Activated CD8-positive, alpha-beta T cell treated with anti-CD3 and anti-CD28 coated beads, Interleukin-2, amount 10 ng/mL, durations not matched to agents 7 days and 5 days (primary cell): ENCODE data around the gene PRR29. TPM values are rescaled to one million over a fixed set of nuclear protein-coding genes. Genes with fewer than 3 reads are reported as not detected.

Source experiments
- ATAC-seq: fragments of 150-1000 bp; cut with Tn5 transposase; one replicate; pipeline ENCODE4 v1.10.0; 2021; ENCODE audit warnings: moderate library complexity
- CTCF ChIA-PET: fragments of 350-600 bp; sonication (Branson Sonifier 250); formaldehyde crosslinking; loops from one replicate; lab custom pipeline; 2021; ENCODE audit warnings: antibody characterized with exemption; lab: Charles Lee
- POLR2A ChIA-PET: fragments of 350-600 bp; sonication (Branson Sonifier 250); formaldehyde crosslinking; loops from one replicate; lab custom pipeline; 2021; ENCODE audit warnings: antibody characterized with exemption; lab: Charles Lee
- DNase-seq: peaks from one replicate; pipeline ENCODE4 v3.0.0-alpha.2; 2020
- H3K27ac Mint-ChIP-seq: one replicate; pipeline ENCODE4 v1.8.0; 2021; ENCODE audit warnings: mild to moderate bottlenecking, mixed read lengths
- H3K27me3 Mint-ChIP-seq: one replicate; pipeline ENCODE4 v1.8.0; 2021; ENCODE audit warnings: low read depth, mixed read lengths
- H3K36me3 Mint-ChIP-seq: one replicate; pipeline ENCODE4 v1.8.0; 2021; ENCODE audit warnings: low read depth, mixed read lengths
- H3K4me1 Mint-ChIP-seq: one replicate; pipeline ENCODE4 v1.8.0; 2021; ENCODE audit warnings: low read depth, mixed read lengths
- H3K4me3 Mint-ChIP-seq: one replicate; pipeline ENCODE4 v1.8.0; 2021; ENCODE audit warnings: mild to moderate bottlenecking, mixed read lengths
- H3K9me3 Mint-ChIP-seq: one replicate; pipeline ENCODE4 v1.8.0; 2022; ENCODE audit warnings: mixed read lengths; ENCODE audit not compliant: insufficient read depth
- total RNA-seq, 2 experiments: library from RNA; stranded (reverse); gene quantifications; one replicate each; pipeline ENCODE4 v1.2.3, GENCODE V29; 2021

Gene PRR29
- total RNA-seq, 2 experiments from 2014 or later, result 0.97 to 1.3 TPM

DNA sequence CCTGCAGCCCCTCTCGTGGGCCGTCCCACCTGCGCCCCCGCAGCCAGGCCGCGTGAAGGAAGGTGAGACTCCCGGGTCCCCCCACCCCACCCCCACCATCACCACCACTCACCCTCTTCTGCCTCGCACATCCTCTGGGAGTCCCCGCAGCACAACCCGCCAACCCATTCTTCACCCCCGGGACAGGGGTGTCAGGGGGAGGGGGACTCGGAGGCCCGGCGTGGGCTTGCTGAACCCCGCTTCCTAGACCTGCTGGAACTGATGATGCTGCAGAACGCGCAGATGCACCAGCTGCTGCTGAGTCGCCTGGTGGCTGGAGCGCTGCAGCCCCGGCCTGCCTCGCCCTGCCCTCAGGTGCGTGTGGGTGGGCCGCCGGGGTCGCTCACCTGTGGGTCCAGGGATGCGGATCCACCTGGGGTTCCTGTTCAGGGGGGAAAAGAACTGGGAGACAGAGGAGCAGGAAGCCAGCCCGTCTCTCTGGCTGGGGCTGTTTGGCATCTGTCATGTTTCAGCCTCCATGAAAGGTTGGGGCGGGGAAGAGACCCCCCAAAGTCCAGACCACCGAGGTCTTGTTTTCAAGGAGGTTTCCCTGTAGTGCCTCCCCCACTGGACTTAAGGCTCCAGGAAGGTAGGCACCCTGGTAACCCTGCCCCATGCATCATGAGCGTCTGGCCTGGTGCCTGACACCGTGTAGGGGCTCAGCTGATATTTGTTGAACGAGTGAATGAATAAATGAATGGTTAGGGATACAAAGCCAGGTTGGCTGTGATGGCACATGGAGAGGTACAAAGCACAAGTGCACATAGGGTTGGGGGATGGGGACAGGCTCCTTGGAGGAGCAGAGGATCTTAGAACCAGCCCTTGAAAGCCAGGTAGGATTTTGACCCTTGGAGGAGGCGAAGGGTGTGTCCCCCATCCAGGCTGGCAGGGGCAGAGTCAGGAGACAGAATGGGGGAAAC lies 849 bp downstream of the PRR29 start:
- Mint-ChIP-seq H3K4me1 (peaks cover 44% of the 10 kb centered on the region), H3K27me3 (peaks cover 15% of the 10 kb centered on the region), H3K9me3 (no peaks in the 10 kb centered on the region), H3K36me3 (peaks cover 11% of the 10 kb centered on the region), H3K4me3 (peak overlapping the region; percentile 84), H3K27ac (peak overlapping the region; percentile 68)
- ChIA-PET POLR2A (interaction anchor here (1.0 to 1.1 kb wide), 3 partner anchors 11 to 30 kb away, joined by 3 read pairs; partner anchors contain the start of gene ICAM2), CTCF (interaction anchor here (0.9 to 4.9 kb wide), 7 partner anchors 18 to 135 kb away, joined by 3 to 36 read pairs (median 4); partner anchors contain the start of gene ICAM2)
- peak; percentile 21 for ATAC-seq
- DNase-seq, result no peak

DNA sequence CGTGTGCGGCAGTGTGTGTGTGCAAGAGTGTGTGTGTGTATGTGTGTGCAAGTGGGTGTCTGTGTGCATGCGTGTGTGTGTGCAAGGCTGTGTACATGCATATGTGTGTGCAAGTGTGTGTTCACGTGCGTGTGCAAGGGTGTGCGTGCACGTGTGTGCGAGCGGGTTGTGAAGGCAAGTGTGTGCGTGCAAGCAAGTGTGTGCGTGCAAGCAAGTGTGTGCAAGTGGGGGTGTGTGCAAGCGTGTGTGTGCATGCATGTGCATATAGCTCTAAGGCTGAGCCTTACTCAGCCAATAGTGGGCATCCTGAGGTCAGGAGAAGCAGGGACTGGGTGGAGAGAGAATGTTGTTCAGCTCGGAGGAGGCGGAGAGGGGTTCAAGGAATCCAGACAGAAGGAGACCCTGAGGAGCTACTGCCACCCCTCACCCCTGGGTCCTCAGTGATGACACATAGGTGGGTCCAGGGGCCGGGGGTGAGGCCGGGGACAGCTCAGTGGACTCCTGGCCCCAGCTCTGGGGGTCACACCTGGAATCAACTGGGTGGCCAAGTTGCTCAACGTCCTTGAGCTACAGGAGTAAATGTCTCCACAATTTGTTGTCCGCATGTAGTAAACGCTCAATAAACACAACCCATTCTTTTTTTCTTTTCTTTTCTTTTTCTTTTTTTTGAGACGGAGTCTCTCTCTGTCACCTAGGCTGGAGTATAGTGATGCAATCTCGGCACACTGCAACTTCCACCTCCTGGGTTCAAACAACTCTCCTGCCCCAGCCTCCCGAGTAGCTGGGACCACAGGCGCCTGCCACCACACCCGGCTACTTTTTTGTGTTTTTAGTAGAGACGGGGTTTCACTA lies 1.8 kb downstream of the PRR29 start:
- H3K9me3 Mint-ChIP-seq, result no peaks in the 10 kb centered on the region
- H3K36me3 Mint-ChIP-seq, result peaks cover 14% of the 10 kb centered on the region
- H3K4me1 Mint-ChIP-seq, result peaks cover 35% of the 10 kb centered on the region
- H3K27ac Mint-ChIP-seq, result peak overlapping the region; percentile 0
- H3K27me3 Mint-ChIP-seq, result peaks cover 13% of the 10 kb centered on the region
- ChIA-PET POLR2A (interaction anchor here (1.0 kb wide), 1 partner anchor 10 kb away, joined by 3 read pairs; no protein-coding TSS in a partner anchor), CTCF (interaction anchor here (0.6 to 4.9 kb wide), 5 partner anchors 9 to 80 kb away, joined by 3 to 36 read pairs (median 5); partner anchors contain the start of gene ICAM2)
- H3K4me3 Mint-ChIP-seq, result peak overlapping the region; percentile 9
- DNase-seq, result no peak
- ATAC-seq, result no peak

DNA sequence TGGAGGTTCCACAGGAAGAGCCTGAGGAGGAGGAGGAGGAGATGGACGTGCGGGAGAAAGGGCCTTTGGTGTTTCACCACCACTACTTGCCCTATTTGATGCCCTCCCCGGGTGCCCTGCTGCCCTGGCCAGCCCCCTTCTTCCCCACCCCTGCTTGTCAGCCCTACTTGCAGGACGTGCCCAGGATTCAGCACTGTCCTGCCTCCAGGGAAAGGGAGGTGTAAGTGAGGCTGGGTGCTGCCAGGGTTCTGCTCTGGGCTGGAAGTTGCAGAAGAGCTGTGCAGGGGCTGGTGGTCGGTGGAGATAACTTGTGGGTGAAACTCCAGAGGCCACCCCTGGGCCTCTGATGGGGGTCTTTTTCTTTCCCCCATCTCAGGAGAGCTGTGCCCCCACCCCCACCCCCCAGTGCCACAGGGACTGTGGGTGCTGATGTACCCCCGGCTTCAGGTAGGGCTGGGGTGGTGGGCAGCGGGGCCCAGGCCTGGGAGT lies 3.0 kb downstream of the PRR29 start:
- CTCF ChIA-PET, result interaction anchor here (1.5 to 1.6 kb wide), 2 partner anchors 11 to 24 kb away, joined by 3 to 5 read pairs; no protein-coding TSS in a partner anchor
- DNase-seq (no peak), ATAC-seq (no peak)
- peaks cover 19% of the 10 kb centered on the region for H3K36me3 Mint-ChIP-seq
- H3K4me1 Mint-ChIP-seq, result peaks cover 32% of the 10 kb centered on the region
- no peak overlapping the region for H3K27ac Mint-ChIP-seq
- no peak overlapping the region for H3K4me3 Mint-ChIP-seq
- peaks cover 10% of the 10 kb centered on the region for H3K27me3 Mint-ChIP-seq
- H3K9me3 Mint-ChIP-seq, result no peaks in the 10 kb centered on the region
- POLR2A ChIA-PET, result interaction anchor here (0.7 to 1.2 kb wide), 3 partner anchors 15 to 145 kb away, joined by 3 to 4 read pairs (median 3); partner anchors contain the start of gene ICAM2

- ATAC-seq, result no peak
- no peak overlapping the region for H3K27ac Mint-ChIP-seq
- POLR2A ChIA-PET, result interaction anchor here (1.1 to 1.2 kb wide), 2 partner anchors 18 to 144 kb away, joined by 3 to 4 read pairs; partner anchors contain the start of gene ICAM2
These were observed 3.8 kb downstream of the PRR29 start for GRCh38 chr17:64001763-64002529.

DNA sequence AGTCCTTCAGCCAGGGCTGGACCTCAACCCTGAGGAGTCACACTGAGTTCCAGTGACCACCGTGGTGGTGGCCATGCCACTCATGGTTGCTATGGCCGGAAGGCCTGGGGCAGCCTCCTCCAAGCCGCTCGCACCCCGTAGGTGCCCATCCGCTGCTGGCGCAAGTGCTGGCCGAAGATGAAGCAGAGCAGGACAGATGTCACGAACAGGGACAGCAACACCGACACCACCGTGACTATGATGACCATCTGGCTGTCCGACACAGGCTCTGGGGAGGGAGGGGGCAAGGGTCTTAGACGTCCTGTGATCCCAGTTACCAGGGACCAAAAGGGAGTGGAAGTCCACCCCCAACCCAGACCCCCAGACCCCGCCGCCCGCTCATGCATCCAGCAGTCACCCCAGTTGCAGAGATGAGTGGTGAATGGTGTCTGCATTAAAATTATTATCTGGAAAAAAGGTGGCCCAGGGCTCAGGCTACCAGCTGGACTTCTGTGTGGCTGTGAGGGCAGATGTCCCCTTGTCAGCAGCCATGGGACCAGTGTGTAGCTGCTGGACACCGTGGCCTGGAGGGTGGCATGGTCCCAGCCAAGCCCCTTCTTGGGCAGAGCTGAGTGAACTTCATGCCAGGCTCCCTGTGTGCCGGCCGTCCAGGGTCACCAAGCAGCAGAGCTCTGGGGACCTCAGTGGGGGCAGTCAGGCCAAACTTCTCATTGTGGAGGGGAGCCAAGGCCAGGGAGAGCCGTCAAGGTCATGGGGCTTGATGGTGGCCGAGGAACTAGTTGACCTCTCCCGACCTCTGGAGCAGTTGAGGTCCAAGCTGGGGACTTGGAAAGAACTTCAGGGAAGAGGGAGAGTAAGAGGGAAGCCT lies 4.7 kb downstream of the PRR29 start:
- POLR2A ChIA-PET, result no interaction called here
- no peak for DNase-seq

More at GRCh38 chr17:64001763-64002529, 3.8 kb downstream of the PRR29 start:
- Mint-ChIP-seq H3K9me3 (no peaks in the 10 kb centered on the region), H3K4me3 (no peak overlapping the region), H3K4me1 (peaks cover 34% of the 10 kb centered on the region), H3K36me3 (peaks cover 19% of the 10 kb centered on the region), H3K27me3 (peaks cover 3% of the 10 kb centered on the region)
- no peak for DNase-seq
- CTCF ChIA-PET, result interaction anchor here (1.6 kb wide), 1 partner anchor 24 kb away, joined by 3 read pairs; no protein-coding TSS in a partner anchor

GRCh38 chr17:64003526-64004121 lies 5.5 kb downstream of the PRR29 start:
- H3K27me3 Mint-ChIP-seq, result no peaks in the 10 kb centered on the region
- H3K36me3 Mint-ChIP-seq, result peaks cover 19% of the 10 kb centered on the region
- H3K4me1 Mint-ChIP-seq, result peaks cover 30% of the 10 kb centered on the region
- POLR2A ChIA-PET, result no interaction called here
- no peaks in the 10 kb centered on the region for H3K9me3 Mint-ChIP-seq
- ATAC-seq, result no peak
- no peak overlapping the region for H3K4me3 Mint-ChIP-seq
- no peak for DNase-seq
- H3K27ac Mint-ChIP-seq, result no peak overlapping the region
- CTCF ChIA-PET, result no interaction called here

More for the DNA sequence above, 4.7 kb downstream of the PRR29 start:
- Mint-ChIP-seq H3K4me3 (no peak overlapping the region), H3K9me3 (no peaks in the 10 kb centered on the region), H3K4me1 (peaks cover 30% of the 10 kb centered on the region), H3K27me3 (no peaks in the 10 kb centered on the region), H3K36me3 (peaks cover 19% of the 10 kb centered on the region), H3K27ac (no peak overlapping the region)
- CTCF ChIA-PET, result interaction anchor here (1.6 kb wide), 1 partner anchor 23 kb away, joined by 3 read pairs; no protein-coding TSS in a partner anchor
- ATAC-seq, result no peak

GRCh38 chr17:64004218-64004770 lies 6.1 kb downstream of the PRR29 start:
- Mint-ChIP-seq H3K4me3 (no peak overlapping the region), H3K4me1 (peaks cover 26% of the 10 kb centered on the region), H3K36me3 (peaks cover 19% of the 10 kb centered on the region), H3K27me3 (no peaks in the 10 kb centered on the region), H3K27ac (no peak overlapping the region), H3K9me3 (no peaks in the 10 kb centered on the region)
- ChIA-PET CTCF (interaction anchor here (1.4 kb wide), 1 partner anchor 85 kb away, joined by 3 read pairs; no protein-coding TSS in a partner anchor), POLR2A (no interaction called here)
- DNase-seq (no peak), ATAC-seq (no peak)

GRCh38 chr17:64004903-64005733 lies 7.0 kb downstream of the PRR29 start:
- DNase-seq (no peak), ATAC-seq (no peak)
- ChIA-PET POLR2A (interaction anchor here (0.7 to 0.9 kb wide), 2 partner anchors 15 to 16 kb away, joined by 3 to 4 read pairs; no protein-coding TSS in a partner anchor), CTCF (interaction anchor here (0.9 to 1.4 kb wide), 4 partner anchors 14 to 85 kb away, joined by 3 to 5 read pairs (median 4); no protein-coding TSS in a partner anchor)
- peaks cover 23% of the 10 kb centered on the region for H3K36me3 Mint-ChIP-seq
- H3K27me3 Mint-ChIP-seq, result no peaks in the 10 kb centered on the region
- peak overlapping the region; percentile 36 for H3K27ac Mint-ChIP-seq
- H3K4me3 Mint-ChIP-seq, result no peak overlapping the region
- peaks cover 28% of the 10 kb centered on the region for H3K4me1 Mint-ChIP-seq
- no peaks in the 10 kb centered on the region for H3K9me3 Mint-ChIP-seq
